Measurements from ENCODE around the gene SELENOP.
"Not testable (repeated sequence)": the region's sequence is repeated elsewhere in the genome, so short reads cannot be mapped to it uniquely, and the experiment has no call there.

The SELENOP gene, protein sequence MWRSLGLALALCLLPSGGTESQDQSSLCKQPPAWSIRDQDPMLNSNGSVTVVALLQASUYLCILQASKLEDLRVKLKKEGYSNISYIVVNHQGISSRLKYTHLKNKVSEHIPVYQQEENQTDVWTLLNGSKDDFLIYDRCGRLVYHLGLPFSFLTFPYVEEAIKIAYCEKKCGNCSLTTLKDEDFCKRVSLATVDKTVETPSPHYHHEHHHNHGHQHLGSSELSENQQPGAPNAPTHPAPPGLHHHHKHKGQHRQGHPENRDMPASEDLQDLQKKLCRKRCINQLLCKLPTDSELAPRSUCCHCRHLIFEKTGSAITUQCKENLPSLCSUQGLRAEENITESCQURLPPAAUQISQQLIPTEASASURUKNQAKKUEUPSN

DNA sequence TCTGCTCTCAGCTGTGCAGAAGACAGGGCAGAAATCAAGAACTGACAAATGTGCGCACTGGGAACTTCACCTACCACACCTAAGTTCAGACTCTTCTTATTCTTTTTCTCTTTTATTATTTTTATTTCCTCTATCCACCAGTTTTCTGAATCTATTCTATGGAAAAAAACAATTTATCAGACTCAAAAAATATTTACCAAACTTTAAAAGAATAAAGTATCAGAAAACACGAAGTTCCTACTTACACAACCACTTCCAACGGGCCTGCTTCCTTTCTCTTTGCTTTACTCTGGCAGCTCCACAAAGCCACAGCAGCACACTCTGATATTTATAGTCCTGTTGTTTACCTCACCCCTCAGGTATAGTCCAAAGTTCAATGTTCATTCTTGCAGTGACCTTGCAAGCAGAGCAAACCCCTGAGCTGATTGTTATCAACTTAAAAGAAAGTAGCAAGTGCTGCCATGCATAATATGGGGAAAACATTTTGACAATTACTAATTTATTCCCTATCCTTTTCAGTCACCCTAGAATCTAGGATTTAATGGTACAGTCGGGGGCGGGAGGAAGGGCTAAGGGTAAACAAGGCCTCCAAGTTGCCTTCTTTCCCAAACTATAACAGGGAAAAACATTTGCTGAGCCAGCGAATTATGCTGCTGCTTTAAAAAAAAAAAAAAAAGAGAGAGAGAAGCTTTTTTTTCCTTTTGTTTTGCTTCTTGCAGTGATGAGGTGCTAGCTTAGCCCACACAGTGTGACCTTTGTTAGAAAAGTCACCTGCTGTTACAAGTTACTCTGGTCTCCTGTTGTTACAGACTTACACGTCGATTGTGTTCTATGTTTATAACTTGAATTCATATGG is at the start of gene SELENOP:
Gene SELENOP, minus strand, starts transcription at position 302 of the 856 bp plus-strand sequence. CDS start 3,539 bp downstream, outside the sequence.
- no peak for DNase-seq (ENCODE audit: low read depth in 2 of 3, low spot score in 1 of 3)

- no peak for DNase-seq (ENCODE audit: low read depth in 2 of 3, low spot score in 1 of 3)
Observed at GRCh38 chr5:42858687-42859086, 47.0 kb upstream of the SELENOP start.

DNA sequence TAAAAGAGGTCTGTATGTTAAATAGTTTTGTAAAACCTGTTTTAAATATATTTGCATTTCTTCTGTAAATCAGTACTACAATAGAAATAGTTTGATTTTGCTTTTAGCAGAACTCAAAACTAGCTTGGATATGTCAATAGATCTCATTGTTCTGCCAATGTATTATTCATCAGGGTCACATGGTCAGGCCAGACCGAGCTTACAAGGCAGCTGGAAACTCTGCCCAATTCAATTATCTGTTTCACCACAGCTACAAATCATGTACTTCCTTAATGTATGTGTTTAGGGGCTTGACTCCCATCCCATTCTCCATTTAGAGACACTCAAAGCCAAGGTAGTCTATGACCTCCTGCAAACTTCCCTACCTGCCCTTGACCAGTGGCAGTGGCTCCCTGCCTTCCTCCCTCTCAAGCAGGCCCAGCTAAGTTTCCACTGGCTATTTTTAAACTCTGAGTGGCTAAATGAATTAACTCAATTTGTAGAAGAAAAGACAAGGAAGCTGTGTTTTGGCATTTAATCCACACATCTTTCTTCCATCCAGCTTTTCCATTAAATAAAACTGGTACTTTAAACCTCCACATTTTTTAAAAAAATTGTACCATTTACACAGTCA is 46.4 kb upstream of the SELENOP start:
- no peak for DNase-seq (ENCODE audit: low read depth in 2 of 3, low spot score in 1 of 3)

DNA sequence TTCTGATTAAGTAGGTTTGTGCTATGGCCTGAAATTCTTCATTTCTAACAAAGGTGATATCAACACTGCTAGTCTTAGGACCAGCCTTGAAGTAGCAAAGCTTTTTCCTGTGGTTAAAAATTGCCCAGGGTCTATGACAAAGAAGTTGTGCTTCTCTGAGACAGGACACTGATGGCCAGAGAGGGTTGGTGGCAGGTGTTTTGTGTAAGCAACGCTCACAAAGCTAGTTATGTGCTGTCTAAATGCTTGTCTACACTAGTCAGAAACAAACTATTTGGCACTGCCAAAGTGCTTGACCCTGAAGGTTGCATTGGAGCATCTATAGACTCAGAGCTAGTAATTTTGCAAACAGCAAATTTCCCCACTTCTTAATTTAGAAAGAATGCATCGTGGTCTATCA is 44.1 kb upstream of the SELENOP start:
- no peak for DNase-seq (ENCODE audit: low read depth in 2 of 3, low spot score in 1 of 3)

- no peak for DNase-seq (ENCODE audit: low read depth in 2 of 3, low spot score in 1 of 3)
Observed at GRCh38 chr5:42855386-42855785, 43.7 kb upstream of the SELENOP start.

- no peak for DNase-seq (ENCODE audit: low read depth in 2 of 3, low spot score in 1 of 3)
Observed at GRCh38 chr5:42854795-42855194, 43.1 kb upstream of the SELENOP start.

DNA sequence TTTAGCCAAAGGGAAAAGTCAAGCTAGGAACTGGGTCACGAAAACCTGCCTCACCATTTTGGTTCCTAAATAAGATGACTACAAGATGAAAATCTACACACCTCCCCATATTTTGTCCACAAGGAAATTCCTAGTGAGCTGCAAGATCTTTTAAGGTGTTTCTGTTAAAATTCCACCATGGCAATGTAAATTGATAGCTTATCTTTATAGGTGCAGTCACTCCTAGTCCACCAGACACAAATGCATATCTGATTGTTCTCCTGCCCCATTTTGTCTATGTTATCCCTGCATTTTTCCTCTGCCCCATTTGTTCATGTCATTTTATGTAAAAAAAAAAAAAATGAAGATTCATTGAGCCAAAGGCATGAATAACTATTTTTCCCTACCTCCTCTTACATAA is 41.1 kb upstream of the SELENOP start:
- DNase-seq (ENCODE audit: low read depth in 2 of 3, low spot score in 1 of 3), result no peak

- no peak for DNase-seq (ENCODE audit: low read depth in 2 of 3, low spot score in 1 of 3)
Observed at GRCh38 chr5:42851481-42851880, 39.8 kb upstream of the SELENOP start.

DNA sequence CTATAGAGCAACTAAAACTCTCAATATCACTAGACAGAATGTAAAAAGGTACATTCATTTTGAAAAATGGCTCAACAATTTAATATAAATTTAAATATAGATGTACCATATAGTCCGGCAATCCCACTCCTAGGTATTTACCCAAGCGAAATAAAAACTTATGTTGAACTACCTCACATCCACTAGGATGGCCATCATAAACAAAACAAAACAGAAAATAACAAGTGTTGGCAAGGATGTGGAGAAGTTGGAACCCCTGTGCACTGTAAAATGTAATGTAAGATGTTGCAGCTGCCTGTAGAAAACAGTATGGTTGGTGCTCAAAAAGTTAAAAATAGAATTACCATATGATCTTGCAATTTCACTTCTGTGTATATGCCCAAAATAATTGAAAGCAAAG is 36.9 kb upstream of the SELENOP start:
- DNase-seq (ENCODE audit: low read depth in 2 of 3, low spot score in 1 of 3), result no peak

DNA sequence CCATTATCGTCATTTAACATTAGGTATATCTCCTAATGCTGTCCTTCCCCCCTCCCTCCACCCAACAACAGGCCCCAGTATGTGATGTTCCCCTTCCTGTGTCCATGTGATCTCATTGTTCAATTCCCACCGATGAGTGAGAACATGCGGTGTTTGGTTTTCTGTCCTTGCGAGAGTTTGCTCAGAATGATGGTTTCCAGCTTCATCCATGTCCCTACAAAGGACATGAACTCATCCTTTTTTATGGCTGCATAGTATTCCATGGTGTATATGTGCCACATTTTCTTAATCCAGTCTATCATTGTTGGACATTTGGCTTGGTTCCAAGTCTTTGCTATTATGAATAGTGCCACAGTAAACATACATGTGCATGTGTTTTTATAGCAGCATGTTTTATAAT is 32.7 kb upstream of the SELENOP start:
- not testable (repeated sequence) for DNase-seq (ENCODE audit: low read depth in 2 of 3, low spot score in 1 of 3)

GRCh38 chr5:42843675-42844292 is 32.1 kb upstream of the SELENOP start:
- DNase-seq (ENCODE audit: low read depth in 2 of 3, low spot score in 1 of 3), result no peak

- DNase-seq (ENCODE audit: low read depth in 2 of 3, low spot score in 1 of 3), result no peak
Observed at GRCh38 chr5:42842921-42843641, 31.4 kb upstream of the SELENOP start.

DNA sequence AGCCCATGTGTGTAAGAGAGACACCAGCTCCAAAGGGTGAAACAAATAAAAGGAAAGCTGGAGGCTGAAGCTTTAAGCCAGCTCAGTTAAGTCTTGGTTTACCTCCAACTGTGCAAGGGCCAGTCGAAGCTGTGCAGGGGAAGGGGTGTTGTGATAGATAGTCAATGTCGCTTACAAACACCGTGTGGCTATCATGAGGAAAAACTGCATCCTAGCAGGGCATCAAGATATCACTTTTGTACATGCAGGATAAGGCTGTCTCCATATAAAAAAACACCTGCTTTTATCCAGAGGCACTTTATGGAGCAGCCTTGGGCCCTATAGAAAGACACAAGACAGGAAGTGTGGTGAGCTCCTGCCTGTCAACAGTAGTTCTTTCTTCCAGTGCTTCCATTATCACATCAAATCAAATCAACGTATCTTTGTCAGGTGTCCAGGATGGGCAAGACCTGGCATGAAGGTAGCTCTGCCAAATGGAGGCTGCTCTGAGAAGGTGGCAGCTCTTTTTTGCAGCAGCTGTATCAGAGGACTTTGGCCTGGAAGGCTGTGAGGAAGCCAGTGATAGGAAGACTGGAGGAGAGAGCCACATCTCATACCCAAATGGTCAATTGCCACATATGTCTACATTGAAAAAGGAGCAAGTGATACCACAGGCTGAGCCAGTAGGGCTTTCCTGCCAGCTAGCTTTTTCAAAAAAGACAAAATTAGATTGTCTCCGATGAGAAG is 29.3 kb upstream of the SELENOP start:
- DNase-seq (ENCODE audit: low read depth in 2 of 3, low spot score in 1 of 3), result no peak

GRCh38 chr5:42840269-42840668 is 28.6 kb upstream of the SELENOP start:
- DNase-seq (ENCODE audit: low read depth in 2 of 3, low spot score in 1 of 3), result no peak

DNA sequence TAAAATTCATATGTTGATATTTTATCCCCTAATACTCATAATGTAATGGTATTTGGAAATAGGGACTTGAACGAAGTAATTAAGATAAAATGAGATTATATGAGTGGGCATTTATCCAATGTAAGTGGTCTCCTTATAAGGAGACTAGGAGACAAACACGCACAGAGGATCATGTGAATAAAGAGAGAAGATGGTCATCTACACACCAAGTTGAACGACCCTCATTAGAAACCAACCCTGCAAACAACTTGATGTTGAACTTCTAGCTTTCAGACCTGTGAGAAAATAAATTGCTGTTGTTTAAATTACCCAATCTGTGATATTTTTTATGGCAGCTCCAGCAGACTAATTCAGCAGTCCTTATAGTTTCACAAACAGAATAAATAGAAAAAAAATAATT is 27.5 kb upstream of the SELENOP start:
- no peak for DNase-seq (ENCODE audit: low read depth in 2 of 3, low spot score in 1 of 3)

- DNase-seq (ENCODE audit: low read depth in 2 of 3, low spot score in 1 of 3), result no peak
Observed at GRCh38 chr5:42837601-42838000, 25.9 kb upstream of the SELENOP start.

- no peak for DNase-seq (ENCODE audit: low read depth in 2 of 3, low spot score in 1 of 3)
Observed at GRCh38 chr5:42836070-42836769, 24.5 kb upstream of the SELENOP start.

DNA sequence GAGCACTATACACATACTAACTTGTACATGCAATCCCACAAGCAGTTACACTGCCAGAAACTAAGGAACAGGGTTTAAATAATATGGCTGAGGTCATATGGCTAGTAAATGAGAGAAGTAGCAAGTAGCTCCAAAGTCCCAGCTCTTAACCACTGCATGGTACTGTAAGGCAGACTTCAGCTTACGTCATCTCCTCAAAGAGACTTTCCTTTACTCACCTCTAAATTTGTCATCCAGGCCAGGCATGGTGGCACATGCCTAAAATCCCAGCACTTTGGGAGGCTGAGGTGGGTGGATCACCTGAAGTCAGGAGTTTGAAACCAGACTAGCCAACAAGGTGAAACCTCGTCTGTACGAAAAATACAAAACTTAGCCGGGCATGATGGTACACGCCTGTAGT is 20.4 kb upstream of the SELENOP start:
- no peak for DNase-seq (ENCODE audit: low read depth in 2 of 3, low spot score in 1 of 3)

DNA sequence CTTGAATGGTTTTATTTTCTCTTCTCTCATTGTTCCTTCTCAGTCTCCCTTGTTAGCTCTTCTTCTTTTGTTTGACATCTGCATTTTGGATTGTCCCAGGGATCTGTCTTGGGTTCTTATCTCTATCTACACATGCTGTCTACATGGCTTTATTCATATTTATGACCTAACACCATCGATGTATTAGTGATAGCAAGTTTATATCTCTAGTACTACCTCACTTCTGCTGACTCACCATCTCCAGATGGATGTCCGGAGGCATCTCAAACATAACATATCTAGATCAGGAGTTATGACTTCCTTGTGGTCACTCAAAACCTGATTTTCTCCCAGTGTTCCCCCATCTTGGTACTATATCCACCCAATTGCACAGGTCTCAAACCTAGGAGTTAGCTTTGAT is 19.2 kb upstream of the SELENOP start:
- DNase-seq (ENCODE audit: low read depth in 2 of 3, low spot score in 1 of 3), result no peak

- DNase-seq (ENCODE audit: low read depth in 2 of 3, low spot score in 1 of 3), result no peak
Observed at GRCh38 chr5:42828671-42829070, 17.0 kb upstream of the SELENOP start.

Data from stimulated activated CD4-positive, alpha-beta T cell treated with anti-CD3 and anti-CD28 coated beads, Interleukin-12 subunit alpha, Interleukin-12 subunit beta, amount 100 ng/mL, for 48 hours (primary cell).